Measurements from ENCODE around the gene NCSTN.

Gene NCSTN

GRCh38 chr1:160404094-160404493 is 60.9 kb downstream of the NCSTN start:
- TF ChIP-seq, protein P1, sequence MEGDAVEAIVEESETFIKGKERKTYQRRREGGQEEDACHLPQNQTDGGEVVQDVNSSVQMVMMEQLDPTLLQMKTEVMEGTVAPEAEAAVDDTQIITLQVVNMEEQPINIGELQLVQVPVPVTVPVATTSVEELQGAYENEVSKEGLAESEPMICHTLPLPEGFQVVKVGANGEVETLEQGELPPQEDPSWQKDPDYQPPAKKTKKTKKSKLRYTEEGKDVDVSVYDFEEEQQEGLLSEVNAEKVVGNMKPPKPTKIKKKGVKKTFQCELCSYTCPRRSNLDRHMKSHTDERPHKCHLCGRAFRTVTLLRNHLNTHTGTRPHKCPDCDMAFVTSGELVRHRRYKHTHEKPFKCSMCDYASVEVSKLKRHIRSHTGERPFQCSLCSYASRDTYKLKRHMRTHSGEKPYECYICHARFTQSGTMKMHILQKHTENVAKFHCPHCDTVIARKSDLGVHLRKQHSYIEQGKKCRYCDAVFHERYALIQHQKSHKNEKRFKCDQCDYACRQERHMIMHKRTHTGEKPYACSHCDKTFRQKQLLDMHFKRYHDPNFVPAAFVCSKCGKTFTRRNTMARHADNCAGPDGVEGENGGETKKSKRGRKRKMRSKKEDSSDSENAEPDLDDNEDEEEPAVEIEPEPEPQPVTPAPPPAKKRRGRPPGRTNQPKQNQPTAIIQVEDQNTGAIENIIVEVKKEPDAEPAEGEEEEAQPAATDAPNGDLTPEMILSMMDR (IDR thresholded peaks at IDR 0.05), result no peak
- Histone ChIP-seq H3K4me3 (ENCODE audit: low read depth, low read length) (no peak overlapping the region), H3K4me1 (no peaks in the 10 kb centered on the region), H2AFZ (no peak overlapping the region), H3K4me2 (ENCODE audit: low read length) (no peak overlapping the region), H3K9me3 (ENCODE audit: control insufficient read depth, low read length) (no peaks in the 10 kb centered on the region), H3K79me2 (no peaks in the 10 kb centered on the region), H3K27ac (no peak overlapping the region), H3K9ac (no peak overlapping the region), H3K27me3 (ENCODE audit: control insufficient read depth, insufficient read depth, low read length) (no peaks in the 10 kb centered on the region), H3K36me3 (ENCODE audit: control insufficient read depth, insufficient read depth, low read length) (no peaks in the 10 kb centered on the region)

DNA sequence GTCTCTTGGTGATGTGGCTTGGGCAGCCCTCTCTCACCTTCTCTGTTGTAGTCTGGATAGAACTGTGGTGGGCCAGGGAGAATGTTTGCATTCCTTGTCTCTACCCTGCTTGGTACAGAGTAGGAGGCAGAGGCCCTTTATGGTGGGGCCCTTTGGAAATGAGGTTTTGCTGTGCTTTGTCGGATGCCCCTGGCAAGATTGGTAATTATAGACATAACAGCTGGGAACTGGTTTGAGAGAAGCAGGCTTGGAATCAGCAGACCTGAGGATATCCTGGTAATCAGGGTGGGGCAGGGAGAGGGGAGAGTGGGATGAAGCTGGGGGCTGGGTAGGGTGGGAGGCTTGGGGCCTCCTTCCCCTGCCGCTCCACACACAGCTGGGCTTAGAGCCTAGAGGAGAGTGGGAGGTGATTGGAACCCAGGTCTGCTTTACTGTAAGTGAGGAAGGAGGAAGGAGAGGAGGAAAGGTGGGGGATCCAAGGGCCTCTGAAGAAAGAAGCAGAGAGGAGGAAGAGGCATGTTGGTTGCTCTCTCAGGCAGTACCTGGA is 62.2 kb downstream of the NCSTN start:
- Histone ChIP-seq H3K27me3 (ENCODE audit: control insufficient read depth, insufficient read depth, low read length) (no peaks in the 10 kb centered on the region), H3K4me3 (ENCODE audit: low read depth, low read length) (no peak overlapping the region), H3K36me3 (ENCODE audit: control insufficient read depth, insufficient read depth, low read length) (no peaks in the 10 kb centered on the region), H3K9me3 (ENCODE audit: control insufficient read depth, low read length) (no peaks in the 10 kb centered on the region), H3K79me2 (no peaks in the 10 kb centered on the region), H3K27ac (no peak overlapping the region), H3K9ac (no peak overlapping the region), H3K4me1 (no peaks in the 10 kb centered on the region), H2AFZ (no peak overlapping the region), H3K4me2 (ENCODE audit: low read length) (no peak overlapping the region)
- TF ChIP-seq, protein P1 (IDR thresholded peaks at IDR 0.05), result no peak

DNA sequence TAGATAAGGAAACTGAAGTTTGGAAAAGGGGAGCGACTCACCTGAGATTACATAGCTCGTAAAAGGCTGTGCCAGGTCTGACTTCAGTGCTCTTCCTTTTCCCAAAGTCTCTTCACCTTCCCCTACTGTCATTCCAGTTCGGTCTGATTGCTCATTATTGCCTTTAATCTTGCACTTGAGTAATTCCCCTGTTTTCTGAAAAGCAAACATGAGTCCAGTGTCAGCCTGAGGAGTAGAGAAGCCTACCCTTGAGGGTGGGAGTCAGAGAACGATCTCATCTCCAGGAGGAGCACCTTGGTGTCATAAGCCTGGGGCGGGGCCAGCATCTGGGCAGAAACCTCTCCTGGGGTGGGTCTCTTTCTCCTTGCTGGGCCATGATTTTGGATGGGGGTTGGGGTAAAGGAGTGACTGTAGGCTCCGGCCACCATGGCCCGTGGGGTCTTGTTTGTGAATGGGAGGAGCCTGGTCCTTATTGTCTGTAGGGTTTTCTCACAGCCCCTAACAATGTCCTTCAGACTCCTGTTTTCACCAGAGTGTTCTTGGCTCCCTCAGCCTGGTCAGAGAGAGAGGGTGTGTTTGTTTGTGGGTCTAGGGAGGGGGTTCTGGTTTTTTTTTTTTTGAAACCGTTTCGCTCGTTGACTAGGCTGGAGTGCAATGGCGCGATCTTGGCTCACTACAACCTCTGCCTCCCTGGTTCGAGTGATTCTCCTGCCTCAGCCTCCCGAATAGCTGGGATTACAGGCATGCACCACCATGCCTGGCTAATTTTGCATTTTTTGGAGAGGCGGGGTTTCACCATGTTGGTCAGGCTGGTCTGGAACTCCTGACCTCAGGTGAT is 63.2 kb downstream of the NCSTN start:
- Histone ChIP-seq H3K36me3 (ENCODE audit: control insufficient read depth, insufficient read depth, low read length) (no peaks in the 10 kb centered on the region), H2AFZ (no peak overlapping the region), H3K9ac (no peak overlapping the region), H3K27ac (no peak overlapping the region), H3K4me3 (ENCODE audit: low read depth, low read length) (no peak overlapping the region), H3K9me3 (ENCODE audit: control insufficient read depth, low read length) (no peaks in the 10 kb centered on the region), H3K4me2 (ENCODE audit: low read length) (no peak overlapping the region), H3K79me2 (no peaks in the 10 kb centered on the region), H3K4me1 (no peaks in the 10 kb centered on the region), H3K27me3 (ENCODE audit: control insufficient read depth, insufficient read depth, low read length) (no peaks in the 10 kb centered on the region)
- TF ChIP-seq, protein P1 (IDR thresholded peaks at IDR 0.05), result no peak

DNA sequence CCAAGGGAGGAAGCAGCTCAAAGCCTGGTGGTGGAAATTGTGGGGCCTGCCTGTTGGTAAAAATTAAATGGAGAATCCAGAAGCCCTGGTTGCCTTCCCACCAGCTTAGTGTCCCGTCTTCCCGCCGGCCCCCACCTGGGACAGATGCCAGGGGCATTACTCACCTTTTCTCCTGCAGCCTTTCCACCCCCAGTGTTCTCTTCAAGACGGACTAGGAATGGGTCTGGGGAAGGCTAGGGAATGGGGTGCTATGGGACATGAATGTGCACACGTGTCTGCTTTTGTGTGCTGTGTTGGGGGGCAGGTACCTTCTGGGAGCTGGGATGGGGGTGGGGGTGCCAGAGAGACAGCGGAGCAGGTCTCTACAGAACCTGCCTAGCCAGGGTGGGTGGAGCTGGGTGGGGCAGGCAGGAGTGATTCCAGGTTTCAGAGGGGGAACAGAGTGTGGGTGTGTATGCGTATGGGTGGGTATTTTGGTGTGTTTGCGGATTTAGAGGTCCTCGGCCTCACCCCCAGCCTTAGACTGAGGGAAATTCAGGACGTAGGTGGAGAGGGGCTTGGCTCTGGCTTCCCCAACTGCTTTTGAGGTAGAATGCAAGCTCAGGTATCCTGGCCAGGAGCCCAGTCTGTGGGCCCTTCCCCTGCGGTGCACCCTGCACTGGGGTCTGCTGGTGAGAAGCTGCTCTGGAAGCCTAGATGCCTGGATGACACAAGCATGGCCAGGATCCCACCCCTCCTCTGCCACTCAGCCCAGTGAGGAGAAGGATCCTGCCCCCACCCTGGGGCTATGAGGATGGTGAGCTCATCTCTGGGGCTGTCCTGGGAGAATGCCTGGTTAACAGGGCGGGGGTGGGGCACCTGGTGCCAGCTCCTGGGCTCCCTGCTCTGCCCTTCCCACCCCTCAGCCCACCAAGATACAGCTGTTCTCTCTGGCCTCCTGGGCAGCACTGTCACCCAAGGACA is 64.9 kb downstream of the NCSTN start:
- Histone ChIP-seq H3K36me3 (ENCODE audit: control insufficient read depth, insufficient read depth, low read length) (no peaks in the 10 kb centered on the region), H3K4me1 (no peaks in the 10 kb centered on the region), H3K79me2 (no peaks in the 10 kb centered on the region), H3K9ac (no peak overlapping the region), H3K9me3 (ENCODE audit: control insufficient read depth, low read length) (no peaks in the 10 kb centered on the region), H3K27ac (no peak overlapping the region), H2AFZ (no peak overlapping the region), H3K4me3 (ENCODE audit: low read depth, low read length) (no peak overlapping the region), H3K4me2 (ENCODE audit: low read length) (no peak overlapping the region), H3K27me3 (ENCODE audit: control insufficient read depth, insufficient read depth, low read length) (no peaks in the 10 kb centered on the region)
- TF ChIP-seq, protein P1 (IDR thresholded peaks at IDR 0.05), result no peak
